HCT116 (cell line): Measurements from ENCODE around the gene IRAG1. TPM values are rescaled to one million over a fixed set of nuclear protein-coding genes. Genes with fewer than 3 reads are reported as not detected.
"Not testable (repeated sequence)": the region's sequence is repeated elsewhere in the genome, so short reads cannot be mapped to it uniquely, and the experiment has no call there.

Experiments
- ATAC-seq: fragments of 200-7000 bp; cut with Tn5 transposase; 2 replicates; pipeline ENCODE4 v1.9.1; 2020; ENCODE audit warnings: mild to moderate bottlenecking, moderate library complexity
- BruUV-seq: library from RNA; stranded (reverse); fragments of 400-500 nt; replicated peaks from 2 replicates; lab custom pipeline; 2021; lab: Mats Ljungman, UMichigan
- CTCF ChIA-PET: fragments of 300-600 bp; sonication (Branson Sonifier 250); formaldehyde crosslinking; loops from one replicate; lab custom pipeline; 2021; ENCODE audit warnings: antibody characterized with exemption; lab: Charles Lee
- POLR2A ChIA-PET: fragments of 300-600, 350-600 bp; sonication (Branson Sonifier 250); formaldehyde crosslinking; loops from one replicate; lab custom pipeline; 2021; ENCODE audit warnings: antibody characterized with exemption; lab: Charles Lee
- RAD21 ChIA-PET, 2 experiments: fragments of 300-600 bp; sonication (Branson Sonifier 250); formaldehyde crosslinking; loops; one replicate each; lab custom pipeline; 2023; ENCODE audit warnings: low total read pairs in 2 of 2; ENCODE audit not compliant: uncharacterized antibody in 2 of 2, unreplicated experiment in 2 of 2, low non-redundant PET in 1 of 2; lab: Charles Lee
- DNase-seq: peaks from one replicate; pipeline ENCODE4 v3.0.0-alpha.2; 2010; ENCODE audit warnings: low read depth, low spot score
- H2AFZ ChIP-seq: fragments of 200-600 bp; shearing (Covaris generic), sonication (generic); 2 replicates; pipeline ENCODE4 v1.6.1; 2017; ENCODE audit warnings: low read depth, mixed run types, mixed read lengths, antibody characterized with exemption, low read length; ENCODE audit not compliant: poor library complexity, severe bottlenecking
- H3K27ac ChIP-seq: 2 replicates; pipeline ENCODE4 v1.5.1; 2012; ENCODE audit warnings: low read depth, low read length
- H3K27me3 ChIP-seq: fragments of 200-600 bp; sonication (generic); 2 replicates; pipeline ENCODE4 v1.6.1; 2016; ENCODE audit warnings: mixed run types, low read length, mixed read lengths; ENCODE audit not compliant: insufficient read depth
- H3K36me3 ChIP-seq, 2 experiments: fragments of 200-500 bp in 1 of 2; fragments of 200-600 bp in 1 of 2; sonication (Bioruptor generic) in 1 of 2; sonication (generic) in 1 of 2; 2 replicates each; pipeline versions ENCODE4 v1.5.1 to v1.6.1; 2014 to 2016; ENCODE audit warnings: low read length in 2 of 2, inconsistent platforms in 1 of 2, mixed read lengths in 1 of 2, mixed run types in 1 of 2; ENCODE audit not compliant: insufficient read depth in 2 of 2, control insufficient read depth in 1 of 2
- H3K4me1 ChIP-seq, 2 experiments: fragments of 200-600 bp in 1 of 2; sonication (generic) in 1 of 2; 2 replicates each; pipeline versions ENCODE4 v1.5.1 to v1.6.1; 2012 to 2017; ENCODE audit warnings: low read length in 2 of 2, inconsistent platforms in 1 of 2, mild to moderate bottlenecking in 1 of 2, mixed read lengths in 1 of 2, mixed run types in 1 of 2, moderate library complexity in 1 of 2; ENCODE audit not compliant: insufficient read depth in 2 of 2, control insufficient read depth in 1 of 2
- H3K4me2 ChIP-seq: fragments of 200-600 bp; sonication (generic); 2 replicates; pipeline ENCODE4 v1.6.1; 2017; ENCODE audit warnings: mixed run types, low read length, mixed read lengths
- H3K4me3 ChIP-seq, 2 experiments: fragments of 200-600 bp in 1 of 2; sonication (generic) in 1 of 2; replicated peaks in 1 of 2; 2 replicates each; pipeline ENCODE4 v1.5.1; 2011 to 2016; ENCODE audit warnings: low read length in 2 of 2, control low read depth in 1 of 2, low read depth in 1 of 2, mild to moderate bottlenecking in 1 of 2, mixed read lengths in 1 of 2, mixed run types in 1 of 2
- H3K79me2 ChIP-seq: fragments of 200-600 bp; sonication (generic); 2 replicates; pipeline ENCODE4 v1.6.1; 2017; ENCODE audit warnings: mild to moderate bottlenecking, mixed run types, low read length, moderate library complexity, mixed read lengths; ENCODE audit not compliant: insufficient read depth
- H3K9ac ChIP-seq: fragments of 200-600 bp; sonication (generic); 2 replicates; pipeline ENCODE4 v1.6.1; 2016; ENCODE audit warnings: low read length, mixed read lengths
- H3K9me2 ChIP-seq: fragments of 200-600 bp; sonication (generic), shearing (Covaris generic); 2 replicates; pipeline ENCODE4 v1.6.1; 2017; ENCODE audit warnings: mixed run types, mild to moderate bottlenecking, moderate library complexity; ENCODE audit not compliant: insufficient read depth
- H3K9me3 ChIP-seq, 2 experiments: fragments of 200-500 bp in 1 of 2; fragments of 200-600 bp in 1 of 2; sonication (Bioruptor generic) in 1 of 2; sonication (generic) in 1 of 2; 2 replicates each; pipeline ENCODE4 v1.6.1; 2014 to 2017; ENCODE audit warnings: low read length in 2 of 2, mixed read lengths in 2 of 2, inconsistent platforms in 1 of 2, low read depth in 1 of 2, mild to moderate bottlenecking in 1 of 2, mixed run types in 1 of 2, moderate library complexity in 1 of 2; ENCODE audit not compliant: control insufficient read depth in 1 of 2, insufficient read depth in 1 of 2
- H4K20me1 ChIP-seq: fragments of 200-600 bp; sonication (generic), shearing (Covaris generic); 2 replicates; pipeline ENCODE4 v1.6.1; 2017; ENCODE audit warnings: mixed run types, mild to moderate bottlenecking, moderate library complexity; ENCODE audit not compliant: insufficient read depth
- EGR1 ChIP-seq: IDR thresholded peaks from 2 replicates; pipeline ENCODE4 v1.6.1; 2012; ENCODE audit warnings: low read depth
- FOSL1 ChIP-seq: IDR thresholded peaks from 2 replicates; pipeline ENCODE4 v1.6.1; 2012; ENCODE audit warnings: low read depth
- JUND ChIP-seq: IDR thresholded peaks from 2 replicates; pipeline ENCODE4 v1.6.1; 2012
- POLR2A ChIP-seq: IDR thresholded peaks from 2 replicates; pipeline ENCODE4 v1.7.0; 2011; ENCODE audit warnings: borderline replicate concordance; ENCODE audit not compliant: insufficient read depth, insufficient read length; ENCODE audit errors: extremely low read depth
- RAD21 ChIP-seq: IDR thresholded peaks from 2 replicates; pipeline ENCODE4 v1.6.1; 2012; ENCODE audit warnings: low read depth, mild to moderate bottlenecking
- YY1 ChIP-seq: IDR thresholded peaks from 2 replicates; pipeline ENCODE4 v1.6.1; 2011; ENCODE audit warnings: low read length, low read depth, moderate library complexity, mild to moderate bottlenecking; ENCODE audit not compliant: insufficient replicate concordance; ENCODE audit errors: extremely low read depth
- ZFX ChIP-seq: fragments of 450-650 bp; IDR thresholded peaks from 2 replicates; pipeline ENCODE4 v1.6.1; 2017
- ZNF274 ChIP-seq: fragments of 200-500 bp; sonication (Bioruptor generic); IDR thresholded peaks from 2 replicates; pipeline ENCODE4 v1.6.1; 2014; ENCODE audit warnings: mild to moderate bottlenecking, low read depth, low read length, inconsistent platforms
- intact Hi-C: fragments of 100-400 bp; cut with micrococcal nuclease; formaldehyde crosslinking; loops from 2 replicates; pipeline ENCODE4 v1.10.0; 2022
- total RNA-seq: library from RNA; stranded (reverse); gene quantifications from one replicate; pipeline ENCODE4 v1.2.1, GENCODE V29; 2021; ENCODE audit not compliant: unreplicated experiment
- TF ChIP-seq, protein P1 (sequence below): IDR thresholded peaks from 2 replicates; pipeline ENCODE4 v1.6.1; 2011; ENCODE audit warnings: mild to moderate bottlenecking, low read length, moderate library complexity; ENCODE audit not compliant: insufficient replicate concordance; ENCODE audit errors: extremely low read depth
- TF ChIP-seq, protein P2 (sequence below), 3 experiments: fragments of 200-600 bp in 1 of 3; sonication (generic) in 1 of 3; IDR thresholded peaks in 2 of 3; conservative IDR thresholded peaks in 1 of 3; 2 replicates each; pipeline ENCODE4 v1.5.1; 2012 to 2017; ENCODE audit warnings: low read depth in 2 of 3, low read length in 2 of 3, antibody characterized with exemption in 1 of 3, borderline replicate concordance in 1 of 3, control low read depth in 1 of 3, mild to moderate bottlenecking in 1 of 3, mixed read lengths in 1 of 3, mixed run types in 1 of 3, moderate library complexity in 1 of 3; ENCODE audit not compliant: insufficient read depth in 1 of 3

Gene IRAG1
- total RNA-seq, 1 experiment from 2014 or later: 3.7 TPM

DNA sequence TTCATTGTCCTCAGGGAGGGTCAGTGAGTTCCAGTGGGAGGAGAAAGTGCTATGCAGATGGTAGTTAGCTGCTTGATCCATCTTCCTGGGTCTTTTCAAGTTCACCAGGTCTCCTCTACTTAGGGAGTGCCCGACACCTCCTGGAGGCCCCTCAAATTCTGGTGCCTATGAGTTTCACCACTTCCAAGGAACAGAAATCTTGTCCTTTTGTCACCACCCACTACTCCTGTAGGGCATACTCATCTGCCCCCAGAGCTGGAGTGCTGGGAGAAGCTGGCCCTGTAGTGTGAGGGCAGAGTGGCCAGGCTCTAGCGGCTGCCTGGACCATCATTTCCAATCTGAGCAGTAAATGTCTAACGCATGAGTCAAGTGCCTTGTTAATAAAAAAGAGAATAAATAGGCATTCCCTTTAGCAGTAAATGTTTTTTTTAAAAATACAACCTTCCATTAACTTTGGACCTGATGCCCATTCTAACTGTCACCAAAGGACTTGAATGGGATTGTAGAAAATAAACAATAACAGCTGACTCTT is 12.5 kb downstream of the IRAG1 start:
- no peak for TF ChIP-seq FOSL1
- TF ChIP-seq POLR2A: no peak
- TF ChIP-seq YY1: no peak
- TF ChIP-seq, protein P1, sequence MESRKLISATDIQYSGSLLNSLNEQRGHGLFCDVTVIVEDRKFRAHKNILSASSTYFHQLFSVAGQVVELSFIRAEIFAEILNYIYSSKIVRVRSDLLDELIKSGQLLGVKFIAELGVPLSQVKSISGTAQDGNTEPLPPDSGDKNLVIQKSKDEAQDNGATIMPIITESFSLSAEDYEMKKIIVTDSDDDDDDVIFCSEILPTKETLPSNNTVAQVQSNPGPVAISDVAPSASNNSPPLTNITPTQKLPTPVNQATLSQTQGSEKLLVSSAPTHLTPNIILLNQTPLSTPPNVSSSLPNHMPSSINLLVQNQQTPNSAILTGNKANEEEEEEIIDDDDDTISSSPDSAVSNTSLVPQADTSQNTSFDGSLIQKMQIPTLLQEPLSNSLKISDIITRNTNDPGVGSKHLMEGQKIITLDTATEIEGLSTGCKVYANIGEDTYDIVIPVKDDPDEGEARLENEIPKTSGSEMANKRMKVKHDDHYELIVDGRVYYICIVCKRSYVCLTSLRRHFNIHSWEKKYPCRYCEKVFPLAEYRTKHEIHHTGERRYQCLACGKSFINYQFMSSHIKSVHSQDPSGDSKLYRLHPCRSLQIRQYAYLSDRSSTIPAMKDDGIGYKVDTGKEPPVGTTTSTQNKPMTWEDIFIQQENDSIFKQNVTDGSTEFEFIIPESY: no peak
- TF ChIP-seq ZNF274: no peak
- no peak for TF ChIP-seq JUND
- TF ChIP-seq ZFX: no peak
- TF ChIP-seq EGR1: no peak
- no peak for TF ChIP-seq RAD21
- TF ChIP-seq, protein P2, sequence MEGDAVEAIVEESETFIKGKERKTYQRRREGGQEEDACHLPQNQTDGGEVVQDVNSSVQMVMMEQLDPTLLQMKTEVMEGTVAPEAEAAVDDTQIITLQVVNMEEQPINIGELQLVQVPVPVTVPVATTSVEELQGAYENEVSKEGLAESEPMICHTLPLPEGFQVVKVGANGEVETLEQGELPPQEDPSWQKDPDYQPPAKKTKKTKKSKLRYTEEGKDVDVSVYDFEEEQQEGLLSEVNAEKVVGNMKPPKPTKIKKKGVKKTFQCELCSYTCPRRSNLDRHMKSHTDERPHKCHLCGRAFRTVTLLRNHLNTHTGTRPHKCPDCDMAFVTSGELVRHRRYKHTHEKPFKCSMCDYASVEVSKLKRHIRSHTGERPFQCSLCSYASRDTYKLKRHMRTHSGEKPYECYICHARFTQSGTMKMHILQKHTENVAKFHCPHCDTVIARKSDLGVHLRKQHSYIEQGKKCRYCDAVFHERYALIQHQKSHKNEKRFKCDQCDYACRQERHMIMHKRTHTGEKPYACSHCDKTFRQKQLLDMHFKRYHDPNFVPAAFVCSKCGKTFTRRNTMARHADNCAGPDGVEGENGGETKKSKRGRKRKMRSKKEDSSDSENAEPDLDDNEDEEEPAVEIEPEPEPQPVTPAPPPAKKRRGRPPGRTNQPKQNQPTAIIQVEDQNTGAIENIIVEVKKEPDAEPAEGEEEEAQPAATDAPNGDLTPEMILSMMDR (IDR thresholded peaks at IDR 0.05 in 2 of 3, conservative IDR thresholded peaks at IDR 0.05 in 1 of 3; ENCODE audit: borderline replicate concordance in 1 of 3, insufficient read depth in 1 of 3, low read depth in 2 of 3, low read length in 2 of 3): no peak
- Histone ChIP-seq H3K4me2 (no peak overlapping the region), H3K9me3 (no peaks in the 10 kb centered on the region), H3K9ac (no peak overlapping the region), H2AFZ (no peak overlapping the region), H3K79me2 (no peaks in the 10 kb centered on the region), H3K4me3 (no peak overlapping the region), H4K20me1 (no peaks in the 10 kb centered on the region), H3K4me1 (peaks cover 5 to 20% of the 10 kb centered on the region in 2 experiments; a peak in 3 of 4 replicates), H3K36me3 (no peaks in the 10 kb centered on the region), H3K9me2 (no peaks in the 10 kb centered on the region), H3K27me3 (no peaks in the 10 kb centered on the region), H3K27ac (no peak overlapping the region)
- no TSS peak for BruUV-seq
- RAD21 ChIA-PET: no interaction called here
- intact Hi-C loops: no loop called here
- DNase-seq (no peak), ATAC-seq (no peak)
- POLR2A ChIA-PET: no interaction called here
- CTCF ChIA-PET: no interaction called here

DNA sequence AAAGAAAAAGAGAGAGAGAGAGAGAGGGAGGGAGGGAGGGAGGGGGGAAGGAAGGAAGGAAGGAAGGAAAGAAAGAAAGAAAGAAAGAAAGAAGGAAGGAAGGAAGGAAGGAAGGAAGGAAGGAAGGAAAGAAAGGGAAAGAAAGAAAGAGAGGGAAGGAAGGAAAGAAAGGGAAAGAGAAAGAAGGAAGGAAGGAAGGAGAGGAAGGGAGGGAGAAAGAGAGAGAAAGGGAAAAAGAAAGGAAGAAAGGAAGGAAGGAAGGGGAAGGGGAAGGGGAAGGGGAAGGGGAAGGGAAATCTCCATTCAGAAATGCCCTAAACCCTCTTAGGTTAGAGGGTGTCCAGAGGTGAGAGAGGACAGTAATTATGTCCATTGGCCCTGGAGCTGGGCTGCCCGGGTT is 13.3 kb downstream of the IRAG1 start:
- intact Hi-C loops, H3K9ac ChIP-seq, H3K36me3 ChIP-seq, H3K4me2 ChIP-seq, CTCF ChIA-PET, H3K9me2 ChIP-seq, H3K27ac ChIP-seq, BruUV-seq, H3K27me3 ChIP-seq, H3K79me2 ChIP-seq, ATAC-seq, POLR2A ChIA-PET, H2AFZ ChIP-seq, DNase-seq, H3K4me3 ChIP-seq, H4K20me1 ChIP-seq, RAD21 ChIA-PET, H3K9me3 ChIP-seq: not testable (repeated sequence)
- peaks cover 5 to 27% of the 10 kb centered on the region in 2 experiments; a peak in 3 of 4 replicates for H3K4me1 ChIP-seq
